ENCODE data around the gene NLRP12. TPM values are rescaled to one million over a fixed set of nuclear protein-coding genes. Genes with fewer than 3 reads are reported as not detected.
"Not testable (repeated sequence)": the region's sequence is repeated elsewhere in the genome, so short reads cannot be mapped to it uniquely, and the experiment has no call there.

Gene NLRP12
- total RNA-seq, 1 experiment from 2014 or later: 5.6 TPM

DNA sequence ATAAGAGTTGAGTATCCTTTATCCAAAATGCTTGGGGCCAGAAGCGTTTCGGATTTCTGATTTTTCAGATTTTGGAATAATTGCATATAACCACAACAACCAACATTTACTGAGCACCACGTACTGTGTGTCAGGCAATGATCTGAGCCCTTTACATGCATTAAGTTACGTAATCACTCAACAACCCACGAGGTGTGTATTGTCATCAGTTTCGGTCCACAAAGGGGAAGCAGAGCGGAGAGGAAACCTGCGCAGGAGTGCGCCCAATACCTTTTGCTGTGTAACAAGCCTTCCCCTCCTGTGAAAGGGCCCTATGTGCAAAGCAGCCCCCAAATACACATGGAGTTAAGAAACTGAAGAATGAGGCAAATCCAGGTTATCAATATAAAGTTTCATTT, 20.7 kb upstream of the NLRP12 start:
- Mint-ChIP-seq H3K4me3 (no peak overlapping the region), H3K9me3 (no peaks in the 10 kb centered on the region), H3K27ac (no peak overlapping the region), H3K36me3 (no peaks in the 10 kb centered on the region), H3K27me3 (ENCODE audit: low read depth) (peaks cover 9% of the 10 kb centered on the region; the same call in 1 of the 2 replicates), H3K4me1 (peaks cover 8% of the 10 kb centered on the region)
- TF ChIP-seq SMAD3 (CRISPR knock-in tag; IDR thresholded peaks at IDR 0.05; ENCODE audit: borderline replicate concordance): no peak
- DNase-seq (ENCODE audit: low spot score): no peak
- CTCF ChIA-PET: interaction anchor here (2.4 kb wide), 1 partner anchor 185 kb away, joined by 6 read pairs; no protein-coding TSS in a partner anchor
- no peak for ATAC-seq
- POLR2A ChIA-PET: no interaction called here

DNA sequence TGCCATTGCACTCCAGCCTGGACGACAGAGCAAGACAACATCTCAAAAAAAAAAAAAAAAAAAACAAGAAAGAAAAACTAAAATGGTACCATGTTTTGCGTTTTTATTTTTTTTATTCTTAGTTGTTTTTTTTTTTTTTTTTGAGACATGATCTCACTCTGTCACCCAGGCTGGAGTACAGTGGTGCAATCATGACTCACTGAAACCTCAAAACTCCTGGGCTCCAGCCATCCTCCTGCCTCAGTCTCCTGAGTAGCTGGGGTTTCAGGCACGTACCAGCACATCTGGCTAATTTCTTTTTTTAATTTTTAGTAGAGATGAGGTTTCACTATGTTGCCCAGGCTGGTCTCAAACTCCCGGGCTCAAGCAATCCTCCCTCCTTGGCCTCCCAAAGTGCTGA, 16.8 kb upstream of the NLRP12 start:
- not testable (repeated sequence) for ATAC-seq; H3K27ac Mint-ChIP-seq; H3K4me3 Mint-ChIP-seq; DNase-seq (ENCODE audit: low spot score); H3K27me3 Mint-ChIP-seq (ENCODE audit: low read depth); H3K9me3 Mint-ChIP-seq
- POLR2A ChIA-PET: interaction anchor here (1.1 kb wide), 1 partner anchor 107 kb away, joined by 3 read pairs; no protein-coding TSS in a partner anchor
- Mint-ChIP-seq H3K4me1 (peaks cover 39% of the 10 kb centered on the region), H3K36me3 (peaks cover 15% of the 10 kb centered on the region)
- CTCF ChIA-PET: interaction anchor here (0.5 to 3.0 kb wide), 14 partner anchors 13 to 254 kb away, joined by 3 to 15 read pairs (median 4); no protein-coding TSS in a partner anchor

DNA sequence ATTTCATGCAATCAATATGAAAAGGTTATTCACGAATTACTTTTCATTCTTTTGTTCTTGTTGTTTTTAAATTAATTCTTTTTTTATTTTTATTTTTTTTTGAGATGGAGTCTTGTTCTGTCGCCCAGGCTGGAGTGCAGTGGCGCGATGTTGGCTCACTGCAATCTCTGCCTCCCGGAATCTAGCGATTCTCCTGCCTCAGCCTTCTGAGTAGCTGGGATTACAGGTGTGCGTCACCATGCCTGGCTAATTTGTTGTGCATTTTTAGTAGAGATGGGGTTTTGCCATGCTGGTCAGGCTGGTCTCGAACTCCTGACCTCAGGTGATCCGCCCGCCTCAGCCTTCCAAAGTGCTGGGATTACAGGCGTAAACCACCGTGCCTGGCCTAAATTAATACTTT, 16.1 kb upstream of the NLRP12 start:
- CTCF ChIA-PET: interaction anchor here (0.6 to 3.0 kb wide), 7 partner anchors 26 to 255 kb away, joined by 3 to 15 read pairs (median 5); no protein-coding TSS in a partner anchor
- H3K4me1 Mint-ChIP-seq: peaks cover 45% of the 10 kb centered on the region
- DNase-seq (ENCODE audit: low spot score); H3K9me3 Mint-ChIP-seq; POLR2A ChIA-PET; ATAC-seq; H3K27me3 Mint-ChIP-seq (ENCODE audit: low read depth); H3K27ac Mint-ChIP-seq; H3K4me3 Mint-ChIP-seq: not testable (repeated sequence)
- peaks cover 22% of the 10 kb centered on the region for H3K36me3 Mint-ChIP-seq
- 0 out of 2 replicates have a peak, but pooled peaks have one; percentile 6 for TF ChIP-seq HMGA2 (CRISPR knock-in tag; IDR thresholded peaks at IDR 0.05)

DNA sequence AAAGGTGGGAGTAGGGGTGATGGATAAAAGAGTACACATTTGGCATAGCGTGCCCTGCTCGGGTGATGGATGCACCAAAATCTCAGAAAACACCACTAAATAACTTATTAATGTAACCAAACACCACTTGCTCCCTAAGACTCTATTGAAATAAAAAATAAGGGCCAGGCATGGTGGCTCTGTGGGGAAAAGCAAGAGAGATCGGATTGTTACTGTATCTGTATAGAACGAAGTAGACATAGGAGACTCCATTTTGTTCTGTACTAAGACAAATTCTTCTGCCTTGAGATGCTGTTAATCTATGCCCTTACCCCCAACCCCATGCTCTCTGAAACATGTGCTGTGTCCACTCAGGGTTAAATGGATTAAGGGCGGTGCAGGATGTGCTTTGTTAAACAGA, 14.3 kb upstream of the NLRP12 start:
- Mint-ChIP-seq H3K4me1 (peaks cover 63% of the 10 kb centered on the region), H3K27ac (peak overlapping the region; percentile 98), H3K36me3 (peaks cover 40% of the 10 kb centered on the region), H3K4me3 (peak overlapping the region; percentile 27; the same call in 1 of the 2 replicates)
- H3K9me3 Mint-ChIP-seq; DNase-seq (ENCODE audit: low spot score); CTCF ChIA-PET; POLR2A ChIA-PET; H3K27me3 Mint-ChIP-seq (ENCODE audit: low read depth); ATAC-seq: not testable (repeated sequence)

DNA sequence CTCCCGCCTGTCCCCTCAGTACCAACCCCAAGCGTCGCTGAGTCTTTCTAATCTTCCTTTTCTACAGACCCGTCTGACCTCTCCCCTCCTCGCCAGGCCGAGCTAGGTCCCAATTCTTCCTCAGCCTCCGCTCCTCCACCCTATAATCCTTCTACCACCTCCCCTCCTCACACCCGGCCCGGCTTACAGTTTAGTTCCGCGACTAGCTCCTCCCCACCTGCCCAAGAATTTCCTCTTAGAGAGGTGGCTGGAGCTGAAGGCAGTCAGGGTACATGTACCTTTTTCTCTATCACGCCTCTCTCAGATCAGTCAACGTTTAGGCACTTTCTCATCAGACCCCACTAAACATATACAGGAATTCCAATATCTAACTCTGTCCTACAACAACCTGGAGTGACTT, 8.7 kb upstream of the NLRP12 start:
- Mint-ChIP-seq H3K4me3 (peak overlapping the region; percentile 97), H3K36me3 (peaks cover 59% of the 10 kb centered on the region), H3K4me1 (peaks cover 69% of the 10 kb centered on the region), H3K27ac (peak overlapping the region; percentile 99)
- POLR2A ChIA-PET: interaction anchor here (1.0 kb wide), 1 partner anchor 35 kb away, joined by 3 read pairs; the partner anchor contains the start of gene MYADM
- not testable (repeated sequence) for ATAC-seq; H3K27me3 Mint-ChIP-seq (ENCODE audit: low read depth); H3K9me3 Mint-ChIP-seq; DNase-seq (ENCODE audit: low spot score)
- CTCF ChIA-PET: interaction anchor here (0.7 to 1.4 kb wide), 3 partner anchors 24 to 74 kb away, joined by 5 to 6 read pairs (median 5); no protein-coding TSS in a partner anchor
- TF ChIP-seq, protein P1, sequence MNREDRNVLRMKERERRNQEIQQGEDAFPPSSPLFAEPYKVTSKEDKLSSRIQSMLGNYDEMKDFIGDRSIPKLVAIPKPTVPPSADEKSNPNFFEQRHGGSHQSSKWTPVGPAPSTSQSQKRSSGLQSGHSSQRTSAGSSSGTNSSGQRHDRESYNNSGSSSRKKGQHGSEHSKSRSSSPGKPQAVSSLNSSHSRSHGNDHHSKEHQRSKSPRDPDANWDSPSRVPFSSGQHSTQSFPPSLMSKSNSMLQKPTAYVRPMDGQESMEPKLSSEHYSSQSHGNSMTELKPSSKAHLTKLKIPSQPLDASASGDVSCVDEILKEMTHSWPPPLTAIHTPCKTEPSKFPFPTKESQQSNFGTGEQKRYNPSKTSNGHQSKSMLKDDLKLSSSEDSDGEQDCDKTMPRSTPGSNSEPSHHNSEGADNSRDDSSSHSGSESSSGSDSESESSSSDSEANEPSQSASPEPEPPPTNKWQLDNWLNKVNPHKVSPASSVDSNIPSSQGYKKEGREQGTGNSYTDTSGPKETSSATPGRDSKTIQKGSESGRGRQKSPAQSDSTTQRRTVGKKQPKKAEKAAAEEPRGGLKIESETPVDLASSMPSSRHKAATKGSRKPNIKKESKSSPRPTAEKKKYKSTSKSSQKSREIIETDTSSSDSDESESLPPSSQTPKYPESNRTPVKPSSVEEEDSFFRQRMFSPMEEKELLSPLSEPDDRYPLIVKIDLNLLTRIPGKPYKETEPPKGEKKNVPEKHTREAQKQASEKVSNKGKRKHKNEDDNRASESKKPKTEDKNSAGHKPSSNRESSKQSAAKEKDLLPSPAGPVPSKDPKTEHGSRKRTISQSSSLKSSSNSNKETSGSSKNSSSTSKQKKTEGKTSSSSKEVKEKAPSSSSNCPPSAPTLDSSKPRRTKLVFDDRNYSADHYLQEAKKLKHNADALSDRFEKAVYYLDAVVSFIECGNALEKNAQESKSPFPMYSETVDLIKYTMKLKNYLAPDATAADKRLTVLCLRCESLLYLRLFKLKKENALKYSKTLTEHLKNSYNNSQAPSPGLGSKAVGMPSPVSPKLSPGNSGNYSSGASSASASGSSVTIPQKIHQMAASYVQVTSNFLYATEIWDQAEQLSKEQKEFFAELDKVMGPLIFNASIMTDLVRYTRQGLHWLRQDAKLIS (CRISPR knock-in tag; IDR thresholded peaks at IDR 0.05; ENCODE audit: borderline replicate concordance): 0 out of 2 replicates have a peak, but pooled peaks have one; percentile 27

DNA sequence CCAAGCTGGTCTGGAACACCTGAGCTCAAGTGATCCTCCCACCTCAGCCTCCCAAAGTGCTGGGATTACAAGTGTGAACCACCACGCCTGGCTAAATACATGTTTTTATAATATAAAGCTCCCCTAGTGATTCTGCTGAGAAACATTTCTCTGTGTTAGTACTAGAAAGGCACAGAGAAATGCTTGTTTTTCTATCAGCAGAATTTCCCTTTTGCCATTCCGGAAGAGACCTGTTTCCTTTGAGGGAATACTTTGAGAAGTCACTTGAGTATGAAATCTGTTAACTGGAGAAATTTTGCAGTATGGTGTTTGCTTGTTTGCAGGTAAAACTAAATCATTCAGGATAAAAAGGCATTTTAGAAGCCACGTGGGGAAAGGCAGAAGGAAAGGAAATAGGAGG, 4.4 kb upstream of the NLRP12 start:
- H3K4me1 Mint-ChIP-seq: peaks cover 45% of the 10 kb centered on the region
- no peaks in the 10 kb centered on the region for H3K9me3 Mint-ChIP-seq
- peak overlapping the region; percentile 12 for H3K27ac Mint-ChIP-seq
- ChIA-PET CTCF (interaction anchor here (2.7 to 5.5 kb wide), 2 partner anchors 19 to 36 kb away, joined by 17 to 27 read pairs; no protein-coding TSS in a partner anchor), POLR2A (no interaction called here)
- H3K4me3 Mint-ChIP-seq: no peak overlapping the region
- ATAC-seq (no peak), DNase-seq (ENCODE audit: low spot score) (no peak)
- H3K36me3 Mint-ChIP-seq: peaks cover 20% of the 10 kb centered on the region
- no peaks in the 10 kb centered on the region for H3K27me3 Mint-ChIP-seq (ENCODE audit: low read depth)
- TF ChIP-seq ZNF396 (CRISPR knock-in tag; IDR thresholded peaks at IDR 0.05; ENCODE audit: borderline replicate concordance) (no peak), ZNF671 (CRISPR knock-in tag; IDR thresholded peaks at IDR 0.05) (no peak), GTF2I (CRISPR knock-in tag; conservative IDR thresholded peaks at IDR 0.05) (no peak), TP53 (CRISPR knock-in tag; IDR thresholded peaks at IDR 0.05) (no peak), GRHL2 (CRISPR knock-in tag; IDR thresholded peaks at IDR 0.05; ENCODE audit: insufficient replicate concordance, severe bottlenecking) (no peak), ZBTB21 (CRISPR knock-in tag; IDR thresholded peaks at IDR 0.05; ENCODE audit: borderline replicate concordance) (no peak)
- TF ChIP-seq, protein P2, sequence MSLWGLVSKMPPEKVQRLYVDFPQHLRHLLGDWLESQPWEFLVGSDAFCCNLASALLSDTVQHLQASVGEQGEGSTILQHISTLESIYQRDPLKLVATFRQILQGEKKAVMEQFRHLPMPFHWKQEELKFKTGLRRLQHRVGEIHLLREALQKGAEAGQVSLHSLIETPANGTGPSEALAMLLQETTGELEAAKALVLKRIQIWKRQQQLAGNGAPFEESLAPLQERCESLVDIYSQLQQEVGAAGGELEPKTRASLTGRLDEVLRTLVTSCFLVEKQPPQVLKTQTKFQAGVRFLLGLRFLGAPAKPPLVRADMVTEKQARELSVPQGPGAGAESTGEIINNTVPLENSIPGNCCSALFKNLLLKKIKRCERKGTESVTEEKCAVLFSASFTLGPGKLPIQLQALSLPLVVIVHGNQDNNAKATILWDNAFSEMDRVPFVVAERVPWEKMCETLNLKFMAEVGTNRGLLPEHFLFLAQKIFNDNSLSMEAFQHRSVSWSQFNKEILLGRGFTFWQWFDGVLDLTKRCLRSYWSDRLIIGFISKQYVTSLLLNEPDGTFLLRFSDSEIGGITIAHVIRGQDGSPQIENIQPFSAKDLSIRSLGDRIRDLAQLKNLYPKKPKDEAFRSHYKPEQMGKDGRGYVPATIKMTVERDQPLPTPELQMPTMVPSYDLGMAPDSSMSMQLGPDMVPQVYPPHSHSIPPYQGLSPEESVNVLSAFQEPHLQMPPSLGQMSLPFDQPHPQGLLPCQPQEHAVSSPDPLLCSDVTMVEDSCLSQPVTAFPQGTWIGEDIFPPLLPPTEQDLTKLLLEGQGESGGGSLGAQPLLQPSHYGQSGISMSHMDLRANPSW (CRISPR knock-in tag; conservative IDR thresholded peaks at IDR 0.05; ENCODE audit: low read depth): no peak
- TF ChIP-seq, protein P3, sequence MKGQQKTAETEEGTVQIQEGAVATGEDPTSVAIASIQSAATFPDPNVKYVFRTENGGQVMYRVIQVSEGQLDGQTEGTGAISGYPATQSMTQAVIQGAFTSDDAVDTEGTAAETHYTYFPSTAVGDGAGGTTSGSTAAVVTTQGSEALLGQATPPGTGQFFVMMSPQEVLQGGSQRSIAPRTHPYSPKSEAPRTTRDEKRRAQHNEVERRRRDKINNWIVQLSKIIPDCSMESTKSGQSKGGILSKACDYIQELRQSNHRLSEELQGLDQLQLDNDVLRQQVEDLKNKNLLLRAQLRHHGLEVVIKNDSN (CRISPR knock-in tag; IDR thresholded peaks at IDR 0.05): no peak
- TF ChIP-seq, protein P4, sequence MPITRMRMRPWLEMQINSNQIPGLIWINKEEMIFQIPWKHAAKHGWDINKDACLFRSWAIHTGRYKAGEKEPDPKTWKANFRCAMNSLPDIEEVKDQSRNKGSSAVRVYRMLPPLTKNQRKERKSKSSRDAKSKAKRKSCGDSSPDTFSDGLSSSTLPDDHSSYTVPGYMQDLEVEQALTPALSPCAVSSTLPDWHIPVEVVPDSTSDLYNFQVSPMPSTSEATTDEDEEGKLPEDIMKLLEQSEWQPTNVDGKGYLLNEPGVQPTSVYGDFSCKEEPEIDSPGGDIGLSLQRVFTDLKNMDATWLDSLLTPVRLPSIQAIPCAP (CRISPR knock-in tag; IDR thresholded peaks at IDR 0.05): no peak
- TF ChIP-seq, protein P5, sequence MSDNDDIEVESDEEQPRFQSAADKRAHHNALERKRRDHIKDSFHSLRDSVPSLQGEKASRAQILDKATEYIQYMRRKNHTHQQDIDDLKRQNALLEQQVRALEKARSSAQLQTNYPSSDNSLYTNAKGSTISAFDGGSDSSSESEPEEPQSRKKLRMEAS (CRISPR knock-in tag; IDR thresholded peaks at IDR 0.05): no peak

Data from WTC11 (cell line).